ENCODE data around the gene MCIDAS. TPM values are rescaled to one million over a fixed set of nuclear protein-coding genes. Genes with fewer than 3 reads are reported as not detected.

The MCIDAS gene
- total RNA-seq = not detected

DNA sequence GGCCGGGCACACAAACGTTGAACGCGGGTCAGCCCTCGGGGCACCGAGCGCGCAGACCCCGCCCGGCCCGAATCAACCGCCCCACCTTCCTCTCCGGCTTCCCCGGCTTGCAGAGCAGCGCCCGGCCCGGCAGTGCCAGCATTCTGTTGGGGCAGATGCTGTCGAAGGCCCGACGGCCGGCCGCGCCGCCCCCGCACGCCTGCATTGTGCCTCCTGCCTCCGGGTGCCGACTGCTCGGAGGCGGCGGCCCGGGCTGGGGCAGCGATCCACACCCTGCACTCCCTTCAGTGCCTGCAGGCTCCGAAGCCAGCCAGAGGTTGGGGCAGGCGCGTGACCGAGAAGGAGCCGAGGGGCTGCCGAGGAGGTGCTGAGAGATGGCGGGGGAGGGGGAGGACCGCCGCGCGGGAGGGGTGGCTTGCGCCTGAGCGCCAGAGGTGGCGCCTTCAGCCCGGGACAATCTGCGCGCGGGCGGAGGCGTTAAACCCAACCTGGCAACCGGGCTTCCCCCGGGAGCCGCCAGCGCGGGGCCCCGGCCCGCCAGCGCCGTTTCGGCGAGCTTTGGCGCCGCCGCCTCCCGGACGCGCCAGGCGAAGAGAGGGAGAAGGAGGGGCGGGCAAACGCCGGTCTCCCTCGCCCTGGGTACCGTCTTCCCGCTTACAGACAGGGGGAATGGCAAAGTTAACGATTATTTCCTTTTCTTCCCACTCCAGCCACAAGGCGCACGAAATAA is at the start of gene MCIDAS:
TSS of gene MCIDAS (minus strand) at position 382 of the 730 bp plus-strand sequence. CDS start at position 205, 177 bp downstream.
- no peak within 1 kb of the TSS for H3K4me3 ChIP-seq (ENCODE audit: low read length)
- peaks cover 45% of the 10 kb centered on the region for H3K4me1 ChIP-seq (ENCODE audit: insufficient read depth, low read length)
- H3K9me3 ChIP-seq (ENCODE audit: low read depth, low read length) = no peaks in the 10 kb centered on the region

DNA sequence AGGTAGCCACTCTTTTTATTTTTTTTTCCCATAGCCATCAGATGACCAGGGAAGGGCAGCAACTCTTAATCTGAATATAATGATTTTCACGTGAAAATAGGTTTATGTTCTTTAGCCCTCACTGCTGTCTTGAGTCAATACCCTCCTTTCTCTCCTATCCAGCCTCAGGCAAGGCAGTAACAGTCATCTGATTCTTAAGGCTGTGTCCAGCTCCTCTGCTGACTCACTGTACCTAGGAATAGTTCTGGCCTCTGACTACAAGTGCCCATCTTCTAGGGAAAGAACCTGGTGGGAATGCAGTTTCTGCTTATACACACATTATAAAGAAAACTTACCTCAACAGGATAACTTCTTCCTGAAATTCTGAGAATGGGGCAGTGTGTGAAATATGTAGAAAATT is 49.7 kb upstream of the MCIDAS start:
- Histone ChIP-seq H3K9me3 (ENCODE audit: low read depth, low read length) (no peaks in the 10 kb centered on the region), H3K4me3 (ENCODE audit: low read length) (no peak overlapping the region), H3K4me1 (ENCODE audit: insufficient read depth, low read length) (no peaks in the 10 kb centered on the region), H3K27me3 (ENCODE audit: insufficient read depth, low read length) (no peaks in the 10 kb centered on the region)

More for the DNA sequence above, at the start of gene MCIDAS:
- peaks cover 98% of the 10 kb centered on the region for H3K27me3 ChIP-seq (ENCODE audit: insufficient read depth, low read length)

DNA sequence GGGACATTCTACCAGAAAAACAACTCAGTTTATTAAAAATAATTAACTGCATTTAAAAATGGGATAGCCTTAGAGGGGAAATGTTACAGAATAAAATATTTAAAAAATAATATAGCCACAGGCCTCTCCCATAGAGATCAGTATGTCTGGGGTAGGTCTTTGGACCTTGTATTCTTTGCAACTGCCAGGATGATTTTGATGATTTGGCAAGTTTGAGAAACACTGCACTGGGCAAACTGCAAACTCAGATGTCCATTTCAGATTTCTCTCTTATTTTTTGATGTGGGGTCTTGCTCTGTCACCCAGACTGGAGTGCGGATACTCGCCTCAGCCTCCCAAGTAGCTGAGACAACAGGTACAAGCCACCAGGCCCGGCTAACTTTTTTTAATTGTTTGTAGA is 31.2 kb upstream of the MCIDAS start:
- no peaks in the 10 kb centered on the region for H3K9me3 ChIP-seq (ENCODE audit: low read depth, low read length)
- H3K4me1 ChIP-seq (ENCODE audit: insufficient read depth, low read length) = no peaks in the 10 kb centered on the region
- H3K27me3 ChIP-seq (ENCODE audit: insufficient read depth, low read length) = no peaks in the 10 kb centered on the region
- H3K4me3 ChIP-seq (ENCODE audit: low read length) = no peak overlapping the region

DNA sequence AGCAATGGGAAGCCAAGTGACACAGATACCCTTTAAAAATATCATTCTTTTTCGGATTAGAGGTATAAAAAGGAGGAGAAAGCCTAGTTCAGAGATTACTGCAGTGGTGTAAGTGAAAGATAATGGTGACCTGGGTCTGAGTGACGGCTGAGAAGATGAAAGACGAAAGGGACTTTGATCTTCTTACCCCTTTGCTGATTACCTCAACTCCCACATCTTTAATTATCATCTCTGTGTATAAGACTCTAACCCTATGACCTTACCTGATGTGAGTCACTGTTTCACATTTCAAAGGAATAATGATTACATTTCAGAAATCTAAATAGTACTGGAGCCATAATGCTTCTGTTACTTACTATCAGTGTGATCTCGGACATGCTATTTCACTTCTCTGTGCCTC is 27.7 kb upstream of the MCIDAS start:
- Histone ChIP-seq H3K9me3 (ENCODE audit: low read depth, low read length) (no peaks in the 10 kb centered on the region), H3K4me3 (ENCODE audit: low read length) (no peak overlapping the region), H3K4me1 (ENCODE audit: insufficient read depth, low read length) (no peaks in the 10 kb centered on the region), H3K27me3 (ENCODE audit: insufficient read depth, low read length) (no peaks in the 10 kb centered on the region)

DNA sequence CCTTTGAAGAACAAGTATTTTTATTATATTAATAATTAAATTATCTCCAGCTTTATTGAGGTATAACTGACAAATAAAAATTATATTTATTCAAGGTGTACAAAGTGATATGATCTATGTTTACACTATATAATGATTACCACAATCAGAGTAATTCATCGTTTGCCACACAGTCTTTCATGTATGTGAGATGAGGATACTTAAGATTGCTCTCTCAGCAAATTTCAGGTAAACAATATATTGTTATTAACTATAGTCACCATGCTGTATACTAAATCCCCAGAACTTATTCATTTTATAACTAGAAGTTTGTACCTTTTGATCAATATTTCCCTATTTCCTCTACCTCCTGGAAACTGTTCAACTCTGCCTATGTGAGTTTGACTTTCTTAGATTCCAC is 22.9 kb upstream of the MCIDAS start:
- Histone ChIP-seq H3K9me3 (ENCODE audit: low read depth, low read length) (peaks cover 12% of the 10 kb centered on the region), H3K4me3 (ENCODE audit: low read length) (no peak overlapping the region), H3K27me3 (ENCODE audit: insufficient read depth, low read length) (no peaks in the 10 kb centered on the region), H3K4me1 (ENCODE audit: insufficient read depth, low read length) (no peaks in the 10 kb centered on the region)

DNA sequence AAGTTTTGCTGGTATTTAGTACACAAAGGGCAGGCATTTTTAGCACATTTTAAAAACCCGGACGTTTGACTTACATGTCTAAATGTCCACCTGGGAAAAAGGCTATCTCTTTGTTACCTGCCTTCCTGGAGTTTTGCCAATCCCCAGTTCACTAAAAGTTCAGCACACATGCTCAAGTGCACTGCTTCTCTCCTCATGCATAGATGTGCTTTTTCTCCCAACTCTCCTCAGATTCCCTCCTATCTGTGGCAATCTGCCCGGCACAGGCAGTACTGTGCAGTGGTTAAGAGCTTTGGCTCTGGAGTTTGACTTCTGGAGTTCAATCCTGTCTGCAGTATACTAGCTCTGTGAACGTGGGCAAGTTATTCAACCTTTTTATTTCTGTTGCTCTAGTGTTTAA is 14.6 kb upstream of the MCIDAS start:
- Histone ChIP-seq H3K9me3 (ENCODE audit: low read depth, low read length) (no peaks in the 10 kb centered on the region), H3K4me3 (ENCODE audit: low read length) (no peak overlapping the region), H3K27me3 (ENCODE audit: insufficient read depth, low read length) (peaks cover 45% of the 10 kb centered on the region), H3K4me1 (ENCODE audit: insufficient read depth, low read length) (no peaks in the 10 kb centered on the region)

DNA sequence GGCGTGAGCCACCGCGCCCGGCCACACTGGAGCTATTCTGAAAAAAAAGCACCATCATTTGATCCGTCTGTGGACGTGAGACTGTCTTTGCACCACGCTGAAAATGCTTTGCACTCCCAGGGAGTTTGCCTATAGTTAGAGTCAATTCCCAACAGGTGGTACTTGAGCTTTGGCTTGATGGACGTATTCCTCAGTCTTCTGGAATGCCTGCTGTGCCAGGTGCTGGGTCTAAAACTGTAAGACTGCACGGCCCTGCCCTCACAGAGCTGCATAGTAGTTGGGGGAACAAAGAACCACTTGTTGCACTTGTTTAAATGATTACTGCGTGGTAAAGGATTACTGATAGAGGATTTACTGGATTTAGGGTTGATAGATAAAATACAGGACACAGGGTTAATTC is 9.7 kb upstream of the MCIDAS start:
- H3K4me1 ChIP-seq (ENCODE audit: insufficient read depth, low read length) = peaks cover 27% of the 10 kb centered on the region
- no peaks in the 10 kb centered on the region for H3K9me3 ChIP-seq (ENCODE audit: low read depth, low read length)
- no peak overlapping the region for H3K4me3 ChIP-seq (ENCODE audit: low read length)
- H3K27me3 ChIP-seq (ENCODE audit: insufficient read depth, low read length) = peaks cover 85% of the 10 kb centered on the region

DNA sequence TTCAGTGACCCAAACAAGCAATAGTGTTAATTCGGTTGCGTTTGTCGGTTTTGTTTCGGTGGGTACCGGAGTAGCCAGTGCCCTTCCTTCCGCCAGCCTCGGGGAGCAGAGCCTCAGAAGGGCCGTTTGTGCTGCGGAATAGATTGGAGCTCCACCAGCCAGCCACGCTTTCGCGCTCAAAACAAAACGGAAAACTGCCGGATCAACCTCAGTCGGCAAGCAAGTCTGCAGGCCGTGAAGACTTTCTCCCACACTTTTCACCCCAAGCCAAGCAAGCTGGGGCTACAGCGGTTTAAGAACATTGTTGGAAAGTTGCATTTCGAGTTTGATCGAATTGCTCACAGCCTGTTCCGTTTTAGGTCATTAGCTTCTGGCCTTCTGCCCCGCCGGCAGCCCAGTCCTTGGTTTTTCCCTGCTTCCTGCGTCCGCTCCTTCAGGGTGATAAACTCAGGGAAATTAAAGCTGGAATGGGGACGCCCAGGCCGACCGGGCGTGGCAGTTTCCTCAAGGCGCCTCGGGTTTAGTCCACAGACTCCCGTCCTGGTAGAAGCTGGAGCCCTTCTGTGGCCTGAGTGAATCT is 7.1 kb upstream of the MCIDAS start:
- peak overlapping the region; percentile 29 for H3K4me3 ChIP-seq (ENCODE audit: low read length)
- peaks cover 92% of the 10 kb centered on the region for H3K27me3 ChIP-seq (ENCODE audit: insufficient read depth, low read length)
- H3K9me3 ChIP-seq (ENCODE audit: low read depth, low read length) = no peaks in the 10 kb centered on the region
- peaks cover 37% of the 10 kb centered on the region for H3K4me1 ChIP-seq (ENCODE audit: insufficient read depth, low read length)

DNA sequence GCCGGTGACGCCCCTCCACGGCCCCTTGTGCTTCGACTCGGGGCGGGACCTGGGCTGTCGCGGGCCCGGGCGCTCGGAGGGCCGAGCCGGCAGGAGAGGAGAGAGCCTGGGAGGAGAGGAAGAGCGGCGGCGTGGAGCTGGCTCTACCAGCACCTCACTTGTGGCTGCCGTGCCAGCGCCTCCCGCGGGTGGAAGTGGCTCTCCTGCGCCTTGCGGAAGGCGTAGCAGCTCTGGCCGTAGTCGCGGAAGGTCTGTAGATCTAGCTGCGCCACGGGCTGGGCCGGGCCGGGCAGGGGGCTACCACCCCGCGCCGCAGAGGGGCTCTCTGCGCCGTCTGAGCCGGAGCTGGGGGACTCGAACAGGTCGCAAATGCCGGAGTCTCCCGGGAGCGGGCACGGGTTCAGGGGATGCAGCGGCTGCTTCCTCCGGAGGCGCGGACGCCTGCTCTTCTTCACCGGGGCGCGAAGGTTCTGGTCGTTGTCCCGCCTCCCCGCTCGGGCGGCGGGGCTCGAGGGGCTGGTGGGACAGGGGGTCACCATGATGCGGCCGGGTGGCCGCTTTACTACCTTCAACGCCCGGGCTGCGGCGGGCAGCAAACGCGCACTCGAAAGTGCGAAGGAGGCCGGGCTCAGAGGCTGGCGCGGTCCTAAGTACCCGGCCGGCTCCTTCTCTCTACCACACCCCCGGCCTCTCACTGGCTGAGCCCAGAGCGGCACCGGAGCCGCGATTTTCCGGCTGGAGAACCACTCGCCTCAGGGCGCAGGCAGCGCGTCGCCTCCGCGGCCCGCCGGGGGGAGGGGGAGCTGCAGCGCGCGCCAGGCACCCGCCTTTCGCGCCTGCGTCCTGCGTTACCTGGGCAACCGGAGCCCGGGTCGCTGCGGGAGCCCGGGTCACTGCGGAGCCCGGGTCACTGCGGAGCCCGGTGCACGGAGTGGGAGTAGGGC is 6.1 kb upstream of the MCIDAS start, which contains the start of gene CCNO:
TSS of gene CCNO (minus strand) at position 624 of the 944 bp plus-strand sequence. CDS start at position 539, 85 bp downstream.
- Histone ChIP-seq H3K9me3 (ENCODE audit: low read depth, low read length) (no peaks in the 10 kb centered on the region), H3K27me3 (ENCODE audit: insufficient read depth, low read length) (peaks cover 95% of the 10 kb centered on the region), H3K4me1 (ENCODE audit: insufficient read depth, low read length) (peaks cover 37% of the 10 kb centered on the region), H3K4me3 (ENCODE audit: low read length) (peak within 1 kb of the TSS; percentile 29)

DNA sequence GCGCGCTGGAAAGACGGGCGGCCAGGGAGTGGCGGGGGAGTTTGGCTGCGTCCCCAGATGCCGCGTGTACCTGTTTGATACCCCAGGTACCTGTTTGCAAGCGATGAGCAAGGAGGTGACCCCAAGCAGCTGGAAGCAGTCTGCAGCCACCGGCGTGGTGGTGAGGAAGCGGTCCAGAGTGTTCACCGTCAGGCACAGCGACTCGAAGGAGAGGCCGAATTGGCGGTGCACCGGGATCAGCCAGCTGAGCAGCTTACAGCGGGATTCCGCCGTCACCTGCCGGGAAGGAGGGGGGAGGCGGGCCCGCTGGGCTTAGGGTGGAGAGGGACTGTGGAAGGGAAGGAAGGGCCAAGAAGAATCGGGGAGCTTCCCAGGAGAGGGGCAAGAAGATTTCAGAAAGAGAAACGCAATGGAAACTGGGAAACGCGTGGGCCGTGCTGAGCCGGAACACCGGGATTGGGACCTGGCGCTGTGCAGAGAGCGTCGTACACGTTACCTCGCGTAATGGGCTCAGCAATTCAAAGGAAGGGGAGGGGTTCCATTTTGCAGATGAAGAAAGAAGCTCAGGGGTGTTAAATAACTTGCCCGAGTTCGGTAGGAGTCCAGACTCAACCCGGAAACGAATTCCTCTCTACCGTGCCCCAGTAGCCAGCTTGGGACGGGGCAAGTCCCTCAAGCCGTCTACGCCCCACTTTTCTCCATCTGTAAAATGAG is 5.3 kb upstream of the MCIDAS start:
- Histone ChIP-seq H3K4me3 (ENCODE audit: low read length) (no peak overlapping the region), H3K4me1 (ENCODE audit: insufficient read depth, low read length) (peaks cover 43% of the 10 kb centered on the region), H3K9me3 (ENCODE audit: low read depth, low read length) (no peaks in the 10 kb centered on the region), H3K27me3 (ENCODE audit: insufficient read depth, low read length) (peaks cover 95% of the 10 kb centered on the region)

DNA sequence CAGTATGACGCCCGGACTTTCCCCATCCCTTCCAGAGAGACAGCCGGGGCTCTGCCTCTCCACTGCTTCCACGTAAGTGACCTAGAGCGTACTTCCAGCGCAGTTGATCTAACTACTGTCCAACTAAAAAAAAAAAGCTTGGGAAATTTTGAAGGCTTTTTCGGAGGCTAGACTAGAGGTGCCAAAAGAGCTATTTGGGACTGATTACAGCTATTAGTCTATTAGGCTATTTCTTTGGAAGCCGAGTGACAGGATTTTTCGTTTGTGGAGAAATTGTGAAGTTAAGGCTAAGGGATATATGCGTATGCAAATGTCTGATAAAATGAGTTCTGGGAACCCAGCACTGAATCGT is 4.8 kb upstream of the MCIDAS start:
- Histone ChIP-seq H3K4me3 (ENCODE audit: low read length) (no peak overlapping the region), H3K4me1 (ENCODE audit: insufficient read depth, low read length) (peaks cover 48% of the 10 kb centered on the region), H3K27me3 (ENCODE audit: insufficient read depth, low read length) (peaks cover 93% of the 10 kb centered on the region)

DNA sequence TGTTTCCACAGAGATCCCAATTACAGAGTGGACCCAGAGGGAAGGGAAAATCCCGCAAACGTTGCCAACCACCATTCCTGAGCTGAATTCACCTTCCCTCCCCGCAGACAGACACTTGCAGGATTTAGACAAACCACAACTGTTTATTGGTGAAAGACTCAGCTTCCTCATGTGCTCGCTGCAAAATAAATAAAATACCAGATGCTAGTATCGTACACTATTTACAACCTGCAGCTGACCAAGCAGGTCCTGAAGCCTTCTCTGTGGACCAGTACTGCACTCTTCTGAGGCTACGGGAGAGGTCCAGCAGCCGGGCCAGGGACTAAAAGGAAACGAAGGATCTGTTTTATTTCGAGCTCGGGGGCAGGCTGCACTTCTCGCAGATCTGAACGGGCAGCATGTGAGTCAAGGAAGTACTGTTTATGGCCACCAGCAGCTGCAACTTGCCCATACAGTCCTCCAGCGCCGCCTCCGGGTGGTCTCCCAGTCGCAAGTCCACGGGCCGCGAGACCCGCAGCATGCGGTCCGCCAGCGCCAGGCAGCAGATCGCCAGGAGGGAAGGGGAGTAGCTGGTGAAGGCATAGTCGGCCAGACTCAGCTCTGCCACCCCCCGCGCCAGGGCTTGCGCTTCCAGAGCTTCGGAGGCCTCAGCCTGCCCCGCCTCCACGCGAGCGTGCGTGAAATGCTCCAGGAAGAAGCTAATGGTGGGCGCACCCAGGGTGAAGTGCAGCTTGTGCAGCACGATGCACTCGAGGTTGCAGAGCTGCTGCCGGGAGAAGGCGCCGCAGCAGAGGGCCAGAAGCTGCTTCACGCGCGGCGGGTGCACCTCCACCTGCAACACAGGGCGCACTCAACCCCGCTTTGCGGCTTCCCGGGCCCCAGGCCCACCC is 4.2 kb upstream of the MCIDAS start:
- peaks cover 54% of the 10 kb centered on the region for H3K4me1 ChIP-seq (ENCODE audit: insufficient read depth, low read length)
- no peaks in the 10 kb centered on the region for H3K9me3 ChIP-seq (ENCODE audit: low read depth, low read length)
- H3K27me3 ChIP-seq (ENCODE audit: insufficient read depth, low read length) = peaks cover 93% of the 10 kb centered on the region
- no peak overlapping the region for H3K4me3 ChIP-seq (ENCODE audit: low read length)

More for the DNA sequence above, 4.8 kb upstream of the MCIDAS start:
- H3K9me3 ChIP-seq (ENCODE audit: low read depth, low read length) = no peaks in the 10 kb centered on the region

DNA sequence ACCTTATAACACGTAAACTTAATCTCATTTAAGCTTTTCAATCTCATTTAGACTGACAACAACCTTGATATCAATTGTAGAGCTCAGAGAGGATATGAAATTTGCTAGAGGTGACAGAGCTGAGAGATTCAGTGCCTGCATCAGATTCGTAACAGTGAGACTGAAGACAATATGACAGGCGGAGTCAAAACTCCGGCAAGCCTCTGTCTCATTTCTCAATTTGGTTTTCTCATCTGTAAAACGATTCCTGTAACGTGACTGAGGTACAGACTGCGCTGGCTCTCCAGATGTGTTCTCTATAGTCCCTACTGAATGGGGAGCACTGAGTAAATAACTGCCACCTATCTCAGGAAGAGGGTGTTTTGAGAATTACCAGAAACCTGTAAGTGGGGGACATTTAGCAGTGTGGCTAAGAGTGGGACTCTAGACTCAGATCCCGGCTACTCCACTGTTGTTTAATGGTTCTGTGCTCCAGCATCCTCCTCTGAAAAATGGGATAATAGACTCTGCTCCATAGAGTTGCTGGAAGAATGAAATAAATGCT is 3.0 kb upstream of the MCIDAS start:
- Histone ChIP-seq H3K27me3 (ENCODE audit: insufficient read depth, low read length) (peaks cover 98% of the 10 kb centered on the region), H3K4me3 (ENCODE audit: low read length) (no peak overlapping the region), H3K9me3 (ENCODE audit: low read depth, low read length) (no peaks in the 10 kb centered on the region), H3K4me1 (ENCODE audit: insufficient read depth, low read length) (peaks cover 56% of the 10 kb centered on the region)

Data from mononuclear cell (primary cell).